Esophagus squamous epithelium (tissue), 4 donors: ENCODE results near the gene CAPZB.

Source experiments
- POLR2A ChIP-seq, 4 donors: fragments of 450-650 bp; IDR thresholded peaks; one replicate each; pipeline ENCODE4 v1.6.1; 2017; ENCODE audit warnings: antibody characterized with exemption in 4 of 4, mild to moderate bottlenecking in 4 of 4, moderate library complexity in 3 of 4
- TF ChIP-seq, protein P1 (sequence below), 6 experiments: fragments of 450-650 bp in 4 of 6; fragments of 200-600 bp in 2 of 6; sonication (generic) in 2 of 6; IDR thresholded peaks; one replicate each; pipeline ENCODE4 v1.5.1; 2016 to 2019; ENCODE audit warnings: antibody characterized with exemption in 6 of 6, mild to moderate bottlenecking in 4 of 6, moderate library complexity in 4 of 6

- no peak for TF ChIP-seq POLR2A (IDR thresholded peaks at IDR 0.05)
- TF ChIP-seq, protein P1, sequence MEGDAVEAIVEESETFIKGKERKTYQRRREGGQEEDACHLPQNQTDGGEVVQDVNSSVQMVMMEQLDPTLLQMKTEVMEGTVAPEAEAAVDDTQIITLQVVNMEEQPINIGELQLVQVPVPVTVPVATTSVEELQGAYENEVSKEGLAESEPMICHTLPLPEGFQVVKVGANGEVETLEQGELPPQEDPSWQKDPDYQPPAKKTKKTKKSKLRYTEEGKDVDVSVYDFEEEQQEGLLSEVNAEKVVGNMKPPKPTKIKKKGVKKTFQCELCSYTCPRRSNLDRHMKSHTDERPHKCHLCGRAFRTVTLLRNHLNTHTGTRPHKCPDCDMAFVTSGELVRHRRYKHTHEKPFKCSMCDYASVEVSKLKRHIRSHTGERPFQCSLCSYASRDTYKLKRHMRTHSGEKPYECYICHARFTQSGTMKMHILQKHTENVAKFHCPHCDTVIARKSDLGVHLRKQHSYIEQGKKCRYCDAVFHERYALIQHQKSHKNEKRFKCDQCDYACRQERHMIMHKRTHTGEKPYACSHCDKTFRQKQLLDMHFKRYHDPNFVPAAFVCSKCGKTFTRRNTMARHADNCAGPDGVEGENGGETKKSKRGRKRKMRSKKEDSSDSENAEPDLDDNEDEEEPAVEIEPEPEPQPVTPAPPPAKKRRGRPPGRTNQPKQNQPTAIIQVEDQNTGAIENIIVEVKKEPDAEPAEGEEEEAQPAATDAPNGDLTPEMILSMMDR (IDR thresholded peaks at IDR 0.05), result no peak
These were observed 152.5 kb downstream of the CAPZB start for GRCh38 chr1:19332832-19333231.
